Hepatocyte (in vitro differentiated cells): ENCODE measurements around the gene ALAS2.

Experiments
- CTCF ChIP-seq: fragments of 200-600 bp; sonication (generic); IDR thresholded peaks from 2 replicates; pipeline ENCODE4 v1.5.1; 2016; ENCODE audit warnings: antibody characterized with exemption, mild to moderate bottlenecking; ENCODE audit not compliant: poor library complexity
- EZH2 ChIP-seq: fragments of 200-600 bp; sonication (generic); IDR thresholded peaks from 2 replicates; pipeline ENCODE4 v1.6.1; 2016; ENCODE audit warnings: antibody characterized with exemption, mild to moderate bottlenecking, borderline replicate concordance
- EZH2phosphoT487 ChIP-seq: fragments of 200-600 bp; sonication (generic); IDR thresholded peaks from one replicate; pipeline ENCODE4 v1.6.1; 2018; ENCODE audit warnings: antibody characterized with exemption, mild to moderate bottlenecking, low read depth, moderate library complexity; ENCODE audit not compliant: unreplicated experiment, severe bottlenecking

- TF ChIP-seq EZH2 (no peak), CTCF (no peak), EZH2phosphoT487 (no peak)
These were observed 36.0 kb downstream of the ALAS2 start for GRCh38 chrX:54994668-54995351.
